ENCODE results near the gene CMYA5. TPM values are rescaled to one million over a fixed set of nuclear protein-coding genes. Genes with fewer than 3 reads are reported as not detected.

Gene CMYA5
- total RNA-seq, 1 donor from 2014 or later: 1,210 TPM

DNA sequence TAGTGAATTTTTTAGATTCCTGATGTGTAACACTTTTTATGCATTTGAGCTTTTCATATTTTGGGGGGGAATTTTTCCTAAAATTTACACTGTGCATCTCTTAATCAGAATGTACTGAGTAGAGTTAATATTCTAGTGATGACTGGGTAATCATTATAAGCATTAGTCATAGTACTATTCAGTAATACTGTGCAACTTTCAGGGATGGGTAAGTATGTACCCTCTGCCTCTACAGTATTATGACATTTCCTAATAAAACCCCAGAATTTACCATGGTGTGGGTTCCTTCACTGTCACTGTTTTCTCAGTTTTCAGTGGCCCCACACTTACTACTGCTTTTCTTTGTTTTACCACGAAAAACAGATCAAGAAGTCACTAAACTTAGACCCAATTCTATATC, 2.8 kb upstream of the CMYA5 start:
- H3K27ac ChIP-seq (replicated peaks): no peak overlapping the region
- H3K27me3 ChIP-seq (ENCODE audit: low read depth): no peaks in the 10 kb centered on the region
- H3K4me1 ChIP-seq: peaks cover 19% of the 10 kb centered on the region
- DNase-seq: no peak
- intact Hi-C loops (cut with micrococcal nuclease): no loop called here
- H3K4me3 ChIP-seq: no peak overlapping the region
- H3K36me3 ChIP-seq: peaks cover 44% of the 10 kb centered on the region
- H3K9me3 ChIP-seq (replicated peaks): no peaks in the 10 kb centered on the region
- TF ChIP-seq, protein P1, sequence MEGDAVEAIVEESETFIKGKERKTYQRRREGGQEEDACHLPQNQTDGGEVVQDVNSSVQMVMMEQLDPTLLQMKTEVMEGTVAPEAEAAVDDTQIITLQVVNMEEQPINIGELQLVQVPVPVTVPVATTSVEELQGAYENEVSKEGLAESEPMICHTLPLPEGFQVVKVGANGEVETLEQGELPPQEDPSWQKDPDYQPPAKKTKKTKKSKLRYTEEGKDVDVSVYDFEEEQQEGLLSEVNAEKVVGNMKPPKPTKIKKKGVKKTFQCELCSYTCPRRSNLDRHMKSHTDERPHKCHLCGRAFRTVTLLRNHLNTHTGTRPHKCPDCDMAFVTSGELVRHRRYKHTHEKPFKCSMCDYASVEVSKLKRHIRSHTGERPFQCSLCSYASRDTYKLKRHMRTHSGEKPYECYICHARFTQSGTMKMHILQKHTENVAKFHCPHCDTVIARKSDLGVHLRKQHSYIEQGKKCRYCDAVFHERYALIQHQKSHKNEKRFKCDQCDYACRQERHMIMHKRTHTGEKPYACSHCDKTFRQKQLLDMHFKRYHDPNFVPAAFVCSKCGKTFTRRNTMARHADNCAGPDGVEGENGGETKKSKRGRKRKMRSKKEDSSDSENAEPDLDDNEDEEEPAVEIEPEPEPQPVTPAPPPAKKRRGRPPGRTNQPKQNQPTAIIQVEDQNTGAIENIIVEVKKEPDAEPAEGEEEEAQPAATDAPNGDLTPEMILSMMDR (IDR thresholded peaks at IDR 0.05; ENCODE audit: borderline replicate concordance): no peak

DNA sequence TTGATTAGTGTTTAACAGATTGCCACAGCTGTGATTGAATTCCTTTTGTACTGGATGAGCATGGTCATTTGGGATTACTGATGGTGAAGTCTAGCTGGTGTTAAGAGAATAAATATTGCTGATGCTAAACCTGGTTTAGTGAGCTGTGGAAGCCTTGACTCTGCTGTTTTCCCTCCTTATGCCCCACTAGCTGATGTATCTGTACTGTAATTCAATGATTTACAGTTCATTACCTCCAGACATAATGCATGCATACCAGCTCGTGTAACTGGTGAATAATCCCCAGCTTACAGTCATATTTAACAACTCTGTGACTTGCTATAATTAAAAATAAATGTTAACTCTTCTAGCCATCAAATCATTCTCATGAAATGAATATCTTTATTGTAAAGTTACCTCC, 1.7 kb upstream of the CMYA5 start:
- intact Hi-C loops (cut with micrococcal nuclease): no loop called here
- peaks cover 19% of the 10 kb centered on the region for H3K4me1 ChIP-seq
- H3K9me3 ChIP-seq (replicated peaks): no peaks in the 10 kb centered on the region
- DNase-seq: no peak
- no peak overlapping the region for H3K4me3 ChIP-seq
- no peak overlapping the region for H3K27ac ChIP-seq (replicated peaks)
- H3K36me3 ChIP-seq: peaks cover 33% of the 10 kb centered on the region
- H3K27me3 ChIP-seq (ENCODE audit: low read depth): no peaks in the 10 kb centered on the region
- TF ChIP-seq, protein P1 (IDR thresholded peaks at IDR 0.05; ENCODE audit: borderline replicate concordance): no peak

DNA sequence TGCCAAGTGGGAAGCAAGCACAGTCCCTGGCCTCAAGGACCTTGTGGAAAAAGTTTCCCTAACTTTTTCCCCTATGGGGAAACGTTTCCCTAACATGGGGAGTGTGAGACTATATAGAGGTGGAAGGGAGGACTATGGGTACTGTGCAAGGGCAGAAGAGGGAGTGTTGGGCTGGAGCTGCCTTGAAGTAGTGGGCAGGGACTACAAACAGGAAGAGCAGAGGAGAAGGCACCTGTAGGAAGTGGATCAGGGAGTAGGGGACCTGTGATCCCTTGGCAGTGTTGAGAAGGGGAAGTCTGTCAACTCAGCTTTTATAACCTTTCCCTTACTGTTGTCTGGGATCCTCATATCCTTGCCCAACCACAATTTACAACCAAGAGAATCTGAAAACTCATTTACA, 1.4 kb downstream of the CMYA5 start:
- TF ChIP-seq, protein P1 (IDR thresholded peaks at IDR 0.05; ENCODE audit: borderline replicate concordance): no peak
- DNase-seq: no peak
- intact Hi-C loops (cut with micrococcal nuclease): no loop called here
- Histone ChIP-seq H3K4me3 (peak overlapping the region; percentile 77), H3K27ac (replicated peaks) (peak overlapping the region; percentile 96), H3K27me3 (ENCODE audit: low read depth) (no peaks in the 10 kb centered on the region), H3K36me3 (peaks cover 8% of the 10 kb centered on the region), H3K9me3 (replicated peaks) (no peaks in the 10 kb centered on the region), H3K4me1 (peaks cover 28% of the 10 kb centered on the region)

DNA sequence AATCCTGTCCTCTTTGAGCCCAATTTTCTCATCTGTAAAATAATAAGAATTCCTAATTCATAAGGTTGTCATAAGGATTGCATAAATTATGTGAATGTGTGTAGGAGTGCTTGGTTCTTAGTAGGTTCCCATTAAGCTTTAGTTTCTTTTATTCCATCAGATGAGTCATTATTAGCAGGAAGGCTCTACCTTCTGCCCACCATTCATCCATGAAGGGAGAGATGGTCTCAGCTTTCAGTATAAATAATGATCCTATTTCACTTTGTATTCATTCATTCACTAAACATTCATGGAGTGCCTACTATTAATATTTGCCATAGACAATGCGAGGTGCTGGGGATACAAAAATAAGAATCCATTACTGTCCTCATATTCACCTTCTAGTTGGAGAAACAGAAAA, 3.0 kb downstream of the CMYA5 start:
- peaks cover 33% of the 10 kb centered on the region for H3K4me1 ChIP-seq
- no peaks in the 10 kb centered on the region for H3K27me3 ChIP-seq (ENCODE audit: low read depth)
- DNase-seq: no peak
- peak overlapping the region; percentile 77 for H3K4me3 ChIP-seq
- peak overlapping the region; percentile 96 for H3K27ac ChIP-seq (replicated peaks)
- TF ChIP-seq, protein P1 (IDR thresholded peaks at IDR 0.05; ENCODE audit: borderline replicate concordance): no peak
- no peaks in the 10 kb centered on the region for H3K9me3 ChIP-seq (replicated peaks)
- H3K36me3 ChIP-seq: peaks cover 3% of the 10 kb centered on the region
- intact Hi-C loops (cut with micrococcal nuclease): no loop called here

DNA sequence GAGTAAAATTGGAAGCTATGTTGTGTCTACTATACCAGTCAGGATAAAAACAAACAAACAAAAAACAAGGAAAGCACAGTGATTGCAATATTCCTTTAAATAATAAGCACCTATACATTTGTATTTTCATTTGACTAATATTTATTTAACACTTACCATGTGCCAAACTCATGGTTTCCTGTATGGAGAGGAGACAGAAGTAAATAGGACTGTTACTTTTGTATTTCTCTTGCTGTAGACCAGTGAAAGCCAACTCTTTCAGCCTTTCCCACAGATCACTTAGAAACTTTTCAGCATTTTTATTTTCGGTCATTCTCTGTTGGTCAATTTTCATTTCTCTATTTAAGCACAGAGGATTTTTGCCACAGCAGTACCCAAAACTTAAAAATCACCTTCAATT, 4.5 kb downstream of the CMYA5 start:
- intact Hi-C loops (cut with micrococcal nuclease): no loop called here
- Histone ChIP-seq H3K4me3 (peak overlapping the region; percentile 77), H3K4me1 (peaks cover 42% of the 10 kb centered on the region), H3K36me3 (no peaks in the 10 kb centered on the region), H3K27ac (replicated peaks) (peak overlapping the region; percentile 96), H3K9me3 (replicated peaks) (no peaks in the 10 kb centered on the region), H3K27me3 (ENCODE audit: low read depth) (no peaks in the 10 kb centered on the region)
- TF ChIP-seq, protein P1 (IDR thresholded peaks at IDR 0.05; ENCODE audit: borderline replicate concordance): no peak
- no peak for DNase-seq

DNA sequence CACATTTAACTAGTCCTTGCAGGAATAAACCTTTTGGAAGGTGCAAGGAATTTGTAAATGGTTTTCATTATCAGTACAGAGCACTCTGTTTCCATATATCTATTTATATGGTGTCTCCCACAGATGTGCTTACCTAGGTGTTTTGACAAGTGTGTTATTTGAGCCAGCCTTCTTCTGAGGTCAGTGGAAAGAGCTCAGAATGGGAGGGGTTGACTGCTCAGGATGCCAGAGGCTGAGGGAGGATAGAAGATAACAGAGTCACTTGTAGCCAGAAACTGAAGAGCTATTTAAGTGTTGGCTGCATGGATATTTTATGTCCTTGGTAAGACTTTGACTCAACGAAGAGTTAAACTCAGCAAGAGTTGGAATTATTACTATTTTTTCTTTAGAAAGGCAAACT, 5.0 kb downstream of the CMYA5 start:
- Histone ChIP-seq H3K4me1 (peaks cover 42% of the 10 kb centered on the region), H3K4me3 (peak overlapping the region; percentile 77), H3K9me3 (replicated peaks) (no peaks in the 10 kb centered on the region), H3K27ac (replicated peaks) (peak overlapping the region; percentile 96), H3K27me3 (ENCODE audit: low read depth) (no peaks in the 10 kb centered on the region), H3K36me3 (no peaks in the 10 kb centered on the region)
- no peak for DNase-seq
- intact Hi-C loops (cut with micrococcal nuclease): no loop called here
- TF ChIP-seq, protein P1 (IDR thresholded peaks at IDR 0.05; ENCODE audit: borderline replicate concordance): no peak

All from left ventricle myocardium inferior (tissue), 1 donor.